ENCODE measurements around the gene RNF208. TPM values are rescaled to one million over a fixed set of nuclear protein-coding genes. Genes with fewer than 3 reads are reported as not detected.

Gene RNF208
- total RNA-seq, 3 donors from 2014 or later, result 3.3 to 6.0 (median 4.4) TPM

- Mint-ChIP-seq H3K9me3 (no peaks in the 10 kb centered on the region), H3K4me3 (no peak overlapping the region), H3K4me1 (ENCODE audit: low read depth) (peaks cover 24% of the 10 kb centered on the region), H3K27me3 (ENCODE audit: low read depth) (no peaks in the 10 kb centered on the region), H3K36me3 (ENCODE audit: insufficient read depth) (peaks cover 14% of the 10 kb centered on the region)
- ATAC-seq (no peak), DNase-seq (no peak)
Observed at GRCh38 chr9:137183980-137184595, 38.0 kb downstream of the RNF208 start.

GRCh38 chr9:137182836-137183235 lies 39.2 kb downstream of the RNF208 start:
- DNase-seq, result no peak
- Mint-ChIP-seq H3K4me1 (ENCODE audit: low read depth) (peaks cover 20% of the 10 kb centered on the region), H3K4me3 (no peak overlapping the region), H3K9me3 (no peaks in the 10 kb centered on the region), H3K27me3 (ENCODE audit: low read depth) (no peaks in the 10 kb centered on the region), H3K36me3 (ENCODE audit: insufficient read depth) (peaks cover 13% of the 10 kb centered on the region)
- ATAC-seq, result no peak

- H3K36me3 Mint-ChIP-seq (ENCODE audit: insufficient read depth), result peaks cover 15% of the 10 kb centered on the region
- no peak for ATAC-seq
- no peaks in the 10 kb centered on the region for H3K9me3 Mint-ChIP-seq
- no peak overlapping the region for H3K4me3 Mint-ChIP-seq
- H3K27me3 Mint-ChIP-seq (ENCODE audit: low read depth), result no peaks in the 10 kb centered on the region
- H3K4me1 Mint-ChIP-seq (ENCODE audit: low read depth), result peaks cover 11% of the 10 kb centered on the region
- DNase-seq, result no peak
Observed at GRCh38 chr9:137181680-137182079, 40.4 kb downstream of the RNF208 start.

- H3K27me3 Mint-ChIP-seq (ENCODE audit: low read depth), result no peaks in the 10 kb centered on the region
- peaks cover 15% of the 10 kb centered on the region for H3K36me3 Mint-ChIP-seq (ENCODE audit: insufficient read depth)
- DNase-seq (no peak), ATAC-seq (no peak)
- peaks cover 5% of the 10 kb centered on the region for H3K4me1 Mint-ChIP-seq (ENCODE audit: low read depth)
- no peaks in the 10 kb centered on the region for H3K9me3 Mint-ChIP-seq
- H3K4me3 Mint-ChIP-seq, result no peak overlapping the region
Observed at GRCh38 chr9:137180491-137180890, 41.5 kb downstream of the RNF208 start.

GRCh38 chr9:137179761-137180160 lies 42.3 kb downstream of the RNF208 start:
- Mint-ChIP-seq H3K27me3 (ENCODE audit: low read depth) (no peaks in the 10 kb centered on the region), H3K9me3 (no peaks in the 10 kb centered on the region), H3K4me1 (ENCODE audit: low read depth) (peaks cover 5% of the 10 kb centered on the region), H3K4me3 (no peak overlapping the region), H3K36me3 (ENCODE audit: insufficient read depth) (peaks cover 15% of the 10 kb centered on the region)
- DNase-seq (no peak), ATAC-seq (no peak)

- no peak for DNase-seq
- peaks cover 15% of the 10 kb centered on the region for H3K36me3 Mint-ChIP-seq (ENCODE audit: insufficient read depth)
- H3K9me3 Mint-ChIP-seq, result no peaks in the 10 kb centered on the region
- no peak for ATAC-seq
- H3K4me3 Mint-ChIP-seq, result no peak overlapping the region
- H3K4me1 Mint-ChIP-seq (ENCODE audit: low read depth), result peaks cover under 1% of the 10 kb centered on the region
- no peaks in the 10 kb centered on the region for H3K27me3 Mint-ChIP-seq (ENCODE audit: low read depth)
Observed at GRCh38 chr9:137178939-137179630, 43.0 kb downstream of the RNF208 start.

GRCh38 chr9:137178201-137178938 lies 43.7 kb downstream of the RNF208 start:
- no peak overlapping the region for H3K4me3 Mint-ChIP-seq
- DNase-seq (no peak), ATAC-seq (no peak)
- H3K36me3 Mint-ChIP-seq (ENCODE audit: insufficient read depth), result peaks cover 10% of the 10 kb centered on the region
- H3K4me1 Mint-ChIP-seq (ENCODE audit: low read depth), result no peaks in the 10 kb centered on the region
- H3K9me3 Mint-ChIP-seq, result no peaks in the 10 kb centered on the region
- H3K27me3 Mint-ChIP-seq (ENCODE audit: low read depth), result no peaks in the 10 kb centered on the region

GRCh38 chr9:137176302-137177182 lies 45.5 kb downstream of the RNF208 start:
- no peaks in the 10 kb centered on the region for H3K4me1 Mint-ChIP-seq (ENCODE audit: low read depth)
- H3K27me3 Mint-ChIP-seq (ENCODE audit: low read depth), result peaks cover 4% of the 10 kb centered on the region
- H3K9me3 Mint-ChIP-seq, result no peaks in the 10 kb centered on the region
- H3K36me3 Mint-ChIP-seq (ENCODE audit: insufficient read depth), result peaks cover 3% of the 10 kb centered on the region
- DNase-seq, result no peak
- peak; percentile 52 to 59 for ATAC-seq
- H3K4me3 Mint-ChIP-seq, result no peak overlapping the region

GRCh38 chr9:137175345-137175961 lies 46.6 kb downstream of the RNF208 start:
- ATAC-seq (peak; percentile 19 to 37), DNase-seq (no peak)
- H3K27me3 Mint-ChIP-seq (ENCODE audit: low read depth), result peaks cover 10% of the 10 kb centered on the region
- no peak overlapping the region for H3K4me3 Mint-ChIP-seq
- H3K4me1 Mint-ChIP-seq (ENCODE audit: low read depth), result no peaks in the 10 kb centered on the region
- no peaks in the 10 kb centered on the region for H3K9me3 Mint-ChIP-seq
- peaks cover 3% of the 10 kb centered on the region for H3K36me3 Mint-ChIP-seq (ENCODE audit: insufficient read depth)

- ATAC-seq (peak in 1 of 2 donors; percentile 24), DNase-seq (peak; percentile 18)
- H3K27me3 Mint-ChIP-seq (ENCODE audit: low read depth), result peaks cover 16% of the 10 kb centered on the region
- peaks cover 3% of the 10 kb centered on the region for H3K36me3 Mint-ChIP-seq (ENCODE audit: insufficient read depth)
- H3K4me1 Mint-ChIP-seq (ENCODE audit: low read depth), result no peaks in the 10 kb centered on the region
- H3K4me3 Mint-ChIP-seq, result no peak overlapping the region
- no peaks in the 10 kb centered on the region for H3K9me3 Mint-ChIP-seq
Observed at GRCh38 chr9:137174722-137175293, 47.2 kb downstream of the RNF208 start.

GRCh38 chr9:137173796-137174664 lies 48.0 kb downstream of the RNF208 start:
- Mint-ChIP-seq H3K4me3 (no peak overlapping the region), H3K36me3 (ENCODE audit: insufficient read depth) (peaks cover 3% of the 10 kb centered on the region), H3K27me3 (ENCODE audit: low read depth) (peaks cover 16% of the 10 kb centered on the region), H3K4me1 (ENCODE audit: low read depth) (no peaks in the 10 kb centered on the region), H3K9me3 (no peaks in the 10 kb centered on the region)
- no peak for DNase-seq
- ATAC-seq, result no peak

GRCh38 chr9:137172901-137173795 lies 48.9 kb downstream of the RNF208 start:
- H3K4me3 Mint-ChIP-seq, result no peak overlapping the region
- H3K4me1 Mint-ChIP-seq (ENCODE audit: low read depth), result peaks cover 1% of the 10 kb centered on the region
- ATAC-seq, result no peak
- H3K9me3 Mint-ChIP-seq, result no peaks in the 10 kb centered on the region
- peaks cover 18% of the 10 kb centered on the region for H3K27me3 Mint-ChIP-seq (ENCODE audit: low read depth)
- H3K36me3 Mint-ChIP-seq (ENCODE audit: insufficient read depth), result peaks cover 3% of the 10 kb centered on the region
- DNase-seq, result no peak
